K562 (cell line): ENCODE results near the gene SLC4A2. TPM values are rescaled to one million over a fixed set of nuclear protein-coding genes. Genes with fewer than 3 reads are reported as not detected.

ENCODE experiments used
- ASH1L ChIP-seq: fragments of 450-650 bp; IDR thresholded peaks from 2 replicates; pipeline ENCODE4 v1.6.1; 2018; ENCODE audit warnings: borderline replicate concordance, mild to moderate bottlenecking, low read depth; ENCODE audit not compliant: partially characterized antibody
- CBX2 ChIP-seq: fragments of 200-600 bp; sonication (generic); IDR thresholded peaks from one replicate; pipeline ENCODE4 v1.6.1; 2012; ENCODE audit warnings: mild to moderate bottlenecking, low read length, inconsistent platforms; ENCODE audit not compliant: insufficient read depth, poor library complexity, severe bottlenecking
- CEBPG ChIP-seq, 3 experiments: fragments of 200-800 bp in 1 of 3; sonication (Bioruptor generic) in 1 of 3; sonication (generic) in 1 of 3; formaldehyde crosslinking in 1 of 3; IDR thresholded peaks in 2 of 3; conservative IDR thresholded peaks in 1 of 3; 2 replicates each; pipeline versions ENCODE4 v1.6.1 to v1.8.0; 2016 to 2022; ENCODE audit warnings: missing compliant biosample characterization in 2 of 3, missing genetic modification characterization in 2 of 3, mild to moderate bottlenecking in 1 of 3, missing genetic modification reagents in 1 of 3
- E2F8 ChIP-seq: fragments of 450-650 bp; IDR thresholded peaks from 2 replicates; pipeline ENCODE4 v1.7.1; 2018; ENCODE audit warnings: mild to moderate bottlenecking, low read depth; ENCODE audit not compliant: partially characterized antibody
- FOSL1 ChIP-seq: fragments of 200-800 bp; sonication (Bioruptor generic); conservative IDR thresholded peaks from 2 replicates; pipeline ENCODE4 v1.6.1; 2016; ENCODE audit warnings: missing genetic modification characterization, missing compliant biosample characterization
- HCFC1 ChIP-seq: IDR thresholded peaks from 2 replicates; pipeline ENCODE4 v1.6.1; 2012; ENCODE audit warnings: low read depth, low read length, improper control_type of control experiment
- HMG20A ChIP-seq: fragments of 450-650 bp; formaldehyde crosslinking; conservative IDR thresholded peaks from 2 replicates; pipeline ENCODE4 v1.4.0; 2020; ENCODE audit warnings: mild to moderate bottlenecking, mixed read lengths
- HMG20B ChIP-seq: fragments of 250-450 bp; sonication (Bioruptor Pico); IDR thresholded peaks from 2 replicates; pipeline ENCODE4 v1.5.0; 2021; ENCODE audit warnings: mild to moderate bottlenecking
- HMGN3 ChIP-seq: IDR thresholded peaks from 2 replicates; pipeline ENCODE4 v1.6.1; 2011; ENCODE audit warnings: borderline replicate concordance, low read depth, mild to moderate bottlenecking, mixed read lengths, low read length; ENCODE audit not compliant: insufficient read length; ENCODE audit errors: extremely low read depth
- KAT8 ChIP-seq: fragments of 450-650 bp; IDR thresholded peaks from 2 replicates; pipeline ENCODE4 v1.6.1; 2016; ENCODE audit warnings: low read depth, mild to moderate bottlenecking
- KDM4B ChIP-seq, 2 experiments: fragments of 450-650 bp in 1 of 2; sonication (generic) in 1 of 2; IDR thresholded peaks; 2 replicates each; pipeline ENCODE4 v1.6.1; 2016 to 2017; ENCODE audit warnings: borderline replicate concordance in 2 of 2, antibody characterized with exemption in 1 of 2, low read depth in 1 of 2, mild to moderate bottlenecking in 1 of 2
- MCM7 ChIP-seq, 2 experiments: fragments of 450-650 bp; IDR thresholded peaks; 2 replicates each; pipeline ENCODE4 v1.6.1; 2016 to 2018
- NCOA2 ChIP-seq, 2 experiments: fragments of 450-650 bp; IDR thresholded peaks; 2 replicates each; pipeline ENCODE4 v1.6.1; 2018; ENCODE audit warnings: mild to moderate bottlenecking in 2 of 2, moderate library complexity in 1 of 2; ENCODE audit not compliant: partially characterized antibody in 2 of 2
- PRPF4 ChIP-seq: fragments of 200-400 bp; formaldehyde crosslinking; IDR thresholded peaks from one replicate; pipeline ENCODE4 v1.6.1; 2017; ENCODE audit warnings: low read length, low read depth, mild to moderate bottlenecking; ENCODE audit not compliant: insufficient read depth, poor library complexity, severe bottlenecking
- SAFB2 ChIP-seq: fragments of 200-400 bp; formaldehyde crosslinking; IDR thresholded peaks from 2 replicates; pipeline ENCODE4 v1.6.1; 2018; ENCODE audit warnings: borderline replicate concordance, low read length, low read depth, moderate library complexity; ENCODE audit not compliant: severe bottlenecking
- SUPT5H ChIP-seq: fragments of 450-650 bp; IDR thresholded peaks from 2 replicates; pipeline ENCODE4 v1.6.1; 2016
- ZBTB43 ChIP-seq: sonication (generic); formaldehyde crosslinking; IDR thresholded peaks from 2 replicates; pipeline ENCODE4 v1.8.0; 2023; ENCODE audit warnings: mild to moderate bottlenecking, missing genetic modification reagents
- ZBTB7A ChIP-seq: IDR thresholded peaks from 2 replicates; pipeline ENCODE4 v1.6.1; 2011; ENCODE audit warnings: low read depth, mild to moderate bottlenecking, low read length, moderate library complexity, borderline replicate concordance; ENCODE audit not compliant: control insufficient read depth
- ZFP30 ChIP-seq: fragments of 250-450 bp; sonication (Bioruptor Pico); IDR thresholded peaks from 2 replicates; pipeline ENCODE4 v1.8.0; 2022; ENCODE audit warnings: moderate library complexity, mild to moderate bottlenecking, inconsistent platforms, borderline replicate concordance
- ZNF133 ChIP-seq: fragments of 250-450 bp; sonication (Bioruptor Pico); IDR thresholded peaks from 2 replicates; pipeline ENCODE4 v1.4.0; 2020; ENCODE audit warnings: mild to moderate bottlenecking
- ZNF143 ChIP-seq: sonication (generic); formaldehyde crosslinking; IDR thresholded peaks from 2 replicates; pipeline ENCODE4 v1.9.0; 2022; ENCODE audit warnings: mild to moderate bottlenecking, missing genetic modification reagents
- ZZZ3 ChIP-seq: fragments of 450-650 bp; IDR thresholded peaks from 2 replicates; pipeline ENCODE4 v1.6.1; 2016; ENCODE audit warnings: antibody characterized with exemption, mild to moderate bottlenecking, moderate library complexity
- polyA plus RNA-seq, 8 experiments: library from polyadenylated mRNA; depleted of rRNA in 4 of 8; stranded (reverse) in 5 of 8; unstranded in 3 of 8; fragments of >200 nt; fragmentation: Nextera tagmentation in 2 of 8; fragmentation: Illumina TruSeq in 1 of 8; extraction: Ambion mirVana in 2 of 8; extraction: Trizol in 1 of 8; gene quantifications; 2 replicates each; pipeline versions ENCODE4 v1.2.1 to v1.2.3, GENCODE V29; 2011 to 2014; ENCODE audit warnings: inconsistent platforms in 1 of 8, missing spikeins in 1 of 8
- total RNA-seq, 7 experiments: library from RNA; depleted of rRNA in 6 of 7; stranded (reverse); fragments of >200 nt in 6 of 7; fragmentation: Illumina TruSeq in 2 of 7; extraction: Trizol in 2 of 7; gene quantifications; 2 replicates each; pipeline versions ENCODE4 v1.2.1 to v1.2.3, GENCODE V29; 2011 to 2021; ENCODE audit warnings: low replicate concordance in 1 of 7

SLC4A2 gene
- total and polyA plus RNA-seq, 9 of the 15 experiments (the other 6 are each of a cell fraction or from before 2014, with no cell fraction given): 11.4 to 375 (median 130) TPM

- peak; percentile 40; the same call in 1 of the 2 replicates for TF ChIP-seq ZBTB7A
- TF ChIP-seq NCOA2 (IDR thresholded peaks at IDR 0.05; ENCODE audit: partially characterized antibody in 2 of 2): no peak
- no peak for TF ChIP-seq KAT8
- peak; percentile 73 for TF ChIP-seq HCFC1
- TF ChIP-seq SUPT5H: peak; percentile 95
- no peak for TF ChIP-seq HMG20A (CRISPR knock-in tag)
- peak; percentile 56 for TF ChIP-seq E2F8
- TF ChIP-seq HMG20B (CRISPR knock-in tag): no peak
- peak; percentile 96 for TF ChIP-seq HMGN3
- no peak for TF ChIP-seq CEBPG (CRISPR knock-in tag; IDR thresholded peaks at IDR 0.05)
- no peak for TF ChIP-seq CEBPG (tag; conservative IDR thresholded peaks at IDR 0.05 in 1 of 2, IDR thresholded peaks at IDR 0.05 in 1 of 2)
- TF ChIP-seq SAFB2: no peak
- TF ChIP-seq ZZZ3: no peak
- peak; percentile 31; the same call in 1 of the 2 replicates for TF ChIP-seq FOSL1 (tag)
- no peak for TF ChIP-seq ASH1L
- peak; percentile 82 for TF ChIP-seq ZNF143 (CRISPR knock-in tag)
- no peak for TF ChIP-seq ZNF133 (CRISPR knock-in tag)
- no peak for TF ChIP-seq ZFP30 (CRISPR knock-in tag)
- no peak for TF ChIP-seq CBX2
- TF ChIP-seq PRPF4: no peak
- TF ChIP-seq MCM7 (IDR thresholded peaks at IDR 0.05): no peak
- TF ChIP-seq KDM4B (IDR thresholded peaks at IDR 0.05; ENCODE audit: borderline replicate concordance in 2 of 2, low read depth in 1 of 2): peak in 1 of 2 experiments; percentile 40; a peak in 1 of 4 replicates
- TF ChIP-seq ZBTB43 (CRISPR knock-in tag): 0 out of 2 replicates have a peak, but pooled peaks have one; percentile 22
These were observed 21.3 kb downstream of the SLC4A2 start, which contains the start of gene FASTK (continued) for GRCh38 chr7:151080522-151081169.
